GM10266 (cell line): ENCODE data around the gene THOC7.

Experiments used
- DNase-seq: peaks from one replicate; pipeline ENCODE4 v3.0.0; 2012; ENCODE audit errors: extremely low spot score
- CTCF ChIP-seq: IDR thresholded peaks from 2 replicates; pipeline ENCODE4 v1.5.1; 2012; ENCODE audit warnings: mild to moderate bottlenecking, low read depth; ENCODE audit not compliant: control insufficient read depth, insufficient read depth; ENCODE audit errors: missing control alignments

Gene THOC7

DNA sequence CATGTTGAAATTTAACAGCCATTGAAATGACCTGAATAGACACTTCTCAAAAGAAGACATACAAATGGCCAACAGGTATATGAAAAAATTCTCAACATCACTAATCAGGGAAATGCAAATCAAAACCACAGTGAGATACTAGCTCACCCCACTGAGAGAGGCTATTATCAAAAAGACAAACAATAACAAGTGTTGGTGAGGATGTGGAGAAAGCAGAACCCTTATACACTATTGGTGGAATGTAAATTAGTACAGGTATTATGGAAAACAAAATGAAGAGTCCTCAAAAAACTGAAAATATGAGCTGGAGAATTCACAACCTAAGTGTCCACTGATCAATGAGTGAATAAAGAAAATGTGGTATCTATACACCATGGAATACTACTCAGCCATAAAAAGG lies 21.5 kb downstream of the THOC7 start:
- no peak for TF ChIP-seq CTCF
- no peak for DNase-seq

DNA sequence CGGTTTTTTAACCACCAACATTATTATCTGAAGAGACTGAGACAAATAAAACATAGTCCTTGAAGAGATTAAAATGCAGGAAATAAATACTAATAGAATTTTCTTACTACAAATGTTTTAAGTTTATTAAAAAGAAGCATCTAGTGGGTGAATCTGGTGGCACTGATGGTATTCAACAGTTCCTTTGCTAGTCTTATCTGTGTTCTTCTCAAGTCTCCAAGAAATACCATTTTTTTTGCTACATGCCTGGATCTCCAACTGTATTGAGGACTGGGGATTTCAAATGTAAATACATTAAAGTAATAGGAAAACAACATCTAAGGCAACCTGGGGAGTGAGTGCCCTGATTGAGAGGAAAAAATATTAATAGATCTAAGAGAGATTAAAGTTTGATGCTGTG lies 21.9 kb downstream of the THOC7 start:
- DNase-seq: no peak
- no peak for TF ChIP-seq CTCF

DNA sequence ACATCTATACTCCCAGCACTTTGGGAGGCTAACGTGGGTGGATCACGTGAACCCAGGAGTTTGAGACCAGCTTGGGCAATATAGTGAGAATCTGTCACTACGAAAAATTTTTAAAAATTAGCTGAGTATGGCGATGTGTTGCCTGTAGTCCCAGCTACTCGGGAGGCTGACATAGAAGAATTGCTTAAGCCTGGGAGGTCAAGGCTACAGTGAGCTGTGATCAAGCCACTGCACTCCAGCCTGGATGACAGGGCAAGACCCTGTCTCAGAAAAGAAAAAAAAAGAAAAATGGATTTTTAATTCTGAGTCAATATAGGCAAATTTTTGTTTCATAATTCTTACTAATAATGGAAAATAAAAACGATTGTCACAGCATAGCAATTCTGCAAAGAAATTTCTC lies 31.2 kb downstream of the THOC7 start:
- no peak for DNase-seq

GRCh38 chr3:63830526-63830925 lies 33.1 kb downstream of the THOC7 start:
- TF ChIP-seq CTCF: no peak
- DNase-seq: no peak

More for the DNA sequence above, 31.2 kb downstream of the THOC7 start:
- TF ChIP-seq CTCF: no peak

GRCh38 chr3:63824309-63824708 lies 39.3 kb downstream of the THOC7 start:
- TF ChIP-seq CTCF: no peak
- no peak for DNase-seq

DNA sequence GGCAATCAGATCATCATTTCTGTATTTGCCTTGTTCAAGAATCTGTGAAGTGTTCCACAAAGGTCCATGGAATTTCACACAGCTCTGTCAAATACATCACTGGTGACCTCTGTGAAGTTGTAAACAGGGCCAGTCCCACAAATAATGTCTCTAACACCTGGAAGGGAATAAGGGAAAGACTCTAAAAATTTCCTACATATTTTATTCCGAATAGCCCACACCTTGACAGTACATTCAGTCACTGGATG lies 44.5 kb downstream of the THOC7 start, which contains the start of gene C3orf49:
Gene C3orf49, plus strand, starts transcription at position 149 of the 248 bp plus-strand sequence. CDS start 173 bp downstream, outside the sequence.
- no peak for TF ChIP-seq CTCF
- no peak for DNase-seq

- DNase-seq: peak; percentile 20
- peak; percentile 83 for TF ChIP-seq CTCF
These were observed 45.1 kb downstream of the THOC7 start for GRCh38 chr3:63818282-63819150.
